Skeletal muscle satellite cell (primary cell): ENCODE data around the gene LUC7L. TPM values are rescaled to one million over a fixed set of nuclear protein-coding genes. Genes with fewer than 3 reads are reported as not detected.

ENCODE experiments used
- H3K27me3 ChIP-seq: 2 replicates; pipeline ENCODE4 v1.7.0; 2013; ENCODE audit warnings: low read length; ENCODE audit not compliant: control insufficient read depth, insufficient read depth
- H3K36me3 ChIP-seq: 2 replicates; pipeline ENCODE4 v1.7.0; 2013; ENCODE audit warnings: mild to moderate bottlenecking, control low read depth, low read length; ENCODE audit not compliant: insufficient read depth
- H3K4me1 ChIP-seq: 2 replicates; pipeline ENCODE4 v1.7.0; 2013; ENCODE audit warnings: low read length; ENCODE audit not compliant: control insufficient read depth, insufficient read depth
- H3K4me2 ChIP-seq: 2 replicates; pipeline ENCODE4 v1.7.0; 2013; ENCODE audit warnings: mild to moderate bottlenecking, low read length
- H3K4me3 ChIP-seq: 2 replicates; pipeline ENCODE4 v1.7.0; 2013; ENCODE audit warnings: low read length
- H3K9ac ChIP-seq: 2 replicates; pipeline ENCODE4 v1.7.0; 2013; ENCODE audit warnings: mild to moderate bottlenecking, low read depth, low read length, moderate library complexity
- H3K9me3 ChIP-seq: replicated peaks from 2 replicates; pipeline ENCODE4 v1.7.0; 2013; ENCODE audit warnings: mild to moderate bottlenecking, control low read depth, low read length
- total RNA-seq: library from RNA; depleted of rRNA; stranded (reverse); fragments of >200 nt; gene quantifications from 2 replicates; pipeline ENCODE4 v1.2.3, GENCODE V29; 2012; rRNA removed

Gene LUC7L, protein sequence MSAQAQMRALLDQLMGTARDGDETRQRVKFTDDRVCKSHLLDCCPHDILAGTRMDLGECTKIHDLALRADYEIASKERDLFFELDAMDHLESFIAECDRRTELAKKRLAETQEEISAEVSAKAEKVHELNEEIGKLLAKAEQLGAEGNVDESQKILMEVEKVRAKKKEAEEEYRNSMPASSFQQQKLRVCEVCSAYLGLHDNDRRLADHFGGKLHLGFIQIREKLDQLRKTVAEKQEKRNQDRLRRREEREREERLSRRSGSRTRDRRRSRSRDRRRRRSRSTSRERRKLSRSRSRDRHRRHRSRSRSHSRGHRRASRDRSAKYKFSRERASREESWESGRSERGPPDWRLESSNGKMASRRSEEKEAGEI
- 32.8 and 34.2 TPM in 2 replicates for total RNA-seq

DNA sequence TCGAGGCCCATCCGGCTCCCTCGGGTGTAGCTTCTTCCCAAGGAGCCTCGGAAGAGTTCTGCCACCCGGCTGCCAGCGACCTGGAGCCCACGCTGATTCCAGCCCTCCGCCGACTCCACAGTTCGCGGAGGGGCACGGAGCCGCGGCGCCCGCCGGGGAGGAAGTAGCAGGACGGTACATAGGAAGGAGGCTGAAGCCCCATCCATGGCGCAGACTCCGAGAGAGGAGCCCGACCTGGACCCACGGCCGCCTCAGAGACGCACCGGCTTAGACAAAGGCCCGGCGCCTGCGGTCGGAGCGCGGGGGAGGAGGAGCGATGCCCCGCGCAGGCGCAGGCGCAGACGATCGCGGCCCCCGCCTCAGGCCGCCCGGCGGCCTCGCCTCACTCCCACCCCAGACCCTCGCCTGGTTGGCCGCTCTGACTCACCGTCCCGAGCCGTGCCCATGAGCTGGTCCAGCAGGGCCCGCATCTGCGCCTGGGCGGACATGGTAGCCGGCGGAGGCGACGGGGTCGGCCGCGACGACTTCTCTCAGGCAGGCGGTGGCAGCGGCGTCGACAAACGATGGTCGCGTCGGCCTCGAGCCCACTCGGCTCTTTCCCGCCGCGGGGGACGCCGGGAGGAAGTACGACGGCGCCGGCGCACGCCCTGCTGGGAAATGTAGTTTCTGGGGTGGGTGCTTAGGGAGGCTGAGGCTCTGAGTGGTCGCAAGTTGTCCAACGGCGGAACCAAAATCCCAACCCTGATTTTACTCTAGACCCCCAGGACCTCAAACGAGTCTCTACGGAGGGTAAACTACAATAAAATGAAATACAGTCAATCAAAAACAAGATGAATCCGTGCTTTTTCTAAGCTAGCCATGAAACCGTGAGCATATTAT lies at the start of gene LUC7L:
TSS of gene LUC7L (minus strand) at position 598 of the 879 bp plus-strand sequence. CDS start at position 488, 110 bp downstream.
- Histone ChIP-seq H3K27me3 (no peaks in the 10 kb centered on the region), H3K36me3 (peaks cover 30% of the 10 kb centered on the region), H3K9me3 (no peaks in the 10 kb centered on the region), H3K4me3 (peak within 1 kb of the TSS; percentile 96), H3K4me2 (peak within 1 kb of the TSS; percentile 90), H3K9ac (peak within 1 kb of the TSS; percentile 99), H3K4me1 (peaks cover 26% of the 10 kb centered on the region)

- H3K4me3 ChIP-seq = no peak overlapping the region
- peaks cover 29% of the 10 kb centered on the region for H3K27me3 ChIP-seq
These were observed 49.7 kb upstream of the LUC7L start for GRCh38 chr16:278863-279366.

DNA sequence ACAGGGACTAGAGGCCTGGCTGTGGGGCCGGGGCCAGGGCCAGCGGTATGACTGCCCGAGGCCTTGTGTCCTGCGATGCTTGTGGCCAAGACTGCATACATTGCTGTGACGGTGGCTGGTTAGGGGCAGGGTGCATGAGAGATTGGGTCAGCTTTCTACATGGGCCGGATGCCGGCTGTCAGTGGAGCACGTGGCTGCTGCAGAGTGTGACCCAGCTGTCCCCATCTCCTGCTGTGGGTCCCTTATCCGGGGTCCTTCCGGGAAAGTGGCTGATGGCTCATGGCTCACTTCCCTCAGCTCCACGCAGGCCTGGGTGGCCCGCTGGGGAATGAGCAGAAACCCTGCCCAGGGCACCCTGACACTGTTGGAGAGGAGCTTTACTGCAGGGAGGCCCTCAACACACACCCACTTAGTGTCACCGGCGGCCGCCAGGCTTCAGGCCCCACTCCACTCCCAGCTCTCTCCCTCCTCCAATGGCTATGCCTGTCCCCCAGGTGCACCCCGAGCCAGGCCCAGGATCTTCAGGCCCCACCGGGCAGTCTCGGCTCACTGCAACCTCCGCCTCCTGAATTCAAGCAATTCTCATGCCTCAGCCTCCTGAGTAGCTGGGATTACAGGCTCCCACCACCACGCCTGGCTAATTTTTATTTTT lies 47.3 kb upstream of the LUC7L start:
- H3K4me3 ChIP-seq = no peak overlapping the region
- no peaks in the 10 kb centered on the region for H3K9me3 ChIP-seq
- H3K36me3 ChIP-seq = no peaks in the 10 kb centered on the region
- H3K4me2 ChIP-seq = no peak overlapping the region
- H3K27me3 ChIP-seq = peaks cover 21% of the 10 kb centered on the region
- peaks cover 4% of the 10 kb centered on the region for H3K4me1 ChIP-seq
- H3K9ac ChIP-seq = no peak overlapping the region

More at GRCh38 chr16:278863-279366, 49.7 kb upstream of the LUC7L start:
- Histone ChIP-seq H3K4me1 (peaks cover 4% of the 10 kb centered on the region), H3K9me3 (no peaks in the 10 kb centered on the region), H3K9ac (no peak overlapping the region), H3K36me3 (no peaks in the 10 kb centered on the region), H3K4me2 (no peak overlapping the region)

DNA sequence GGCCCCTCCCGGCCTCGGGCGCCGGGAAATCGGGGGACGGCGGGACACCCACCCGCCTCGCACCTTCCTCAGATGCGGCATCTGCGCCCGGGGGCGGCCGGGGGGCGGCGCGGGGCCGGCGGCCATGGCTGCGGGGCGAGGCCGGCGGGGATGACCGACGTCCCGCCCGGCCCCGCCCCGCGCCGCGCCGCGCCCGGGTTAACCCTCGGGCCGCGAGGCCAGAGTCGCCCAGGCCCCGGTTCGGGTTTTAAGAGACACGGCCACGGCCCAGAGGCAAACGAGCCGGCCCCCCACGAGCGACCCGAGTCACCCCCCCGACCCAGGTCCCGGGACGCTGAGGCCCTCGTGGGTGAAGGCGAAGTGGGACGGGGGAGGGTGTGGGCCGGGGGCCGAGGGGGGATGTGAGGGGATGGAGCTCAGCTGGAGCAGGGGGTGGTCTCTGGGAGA lies 46.6 kb upstream of the LUC7L start, which contains the start of gene RGS11:
TSS of gene RGS11 (minus strand) at position 159 of the 447 bp plus-strand sequence. CDS start at position 126, 33 bp downstream.
- no peaks in the 10 kb centered on the region for H3K36me3 ChIP-seq
- H3K4me2 ChIP-seq = peak within 1 kb of the TSS; percentile 76
- H3K27me3 ChIP-seq = peaks cover 13% of the 10 kb centered on the region
- H3K9ac ChIP-seq = no peak within 1 kb of the TSS
- H3K4me1 ChIP-seq = peaks cover 4% of the 10 kb centered on the region
- peak within 1 kb of the TSS; percentile 63 for H3K4me3 ChIP-seq
- H3K9me3 ChIP-seq = no peaks in the 10 kb centered on the region

DNA sequence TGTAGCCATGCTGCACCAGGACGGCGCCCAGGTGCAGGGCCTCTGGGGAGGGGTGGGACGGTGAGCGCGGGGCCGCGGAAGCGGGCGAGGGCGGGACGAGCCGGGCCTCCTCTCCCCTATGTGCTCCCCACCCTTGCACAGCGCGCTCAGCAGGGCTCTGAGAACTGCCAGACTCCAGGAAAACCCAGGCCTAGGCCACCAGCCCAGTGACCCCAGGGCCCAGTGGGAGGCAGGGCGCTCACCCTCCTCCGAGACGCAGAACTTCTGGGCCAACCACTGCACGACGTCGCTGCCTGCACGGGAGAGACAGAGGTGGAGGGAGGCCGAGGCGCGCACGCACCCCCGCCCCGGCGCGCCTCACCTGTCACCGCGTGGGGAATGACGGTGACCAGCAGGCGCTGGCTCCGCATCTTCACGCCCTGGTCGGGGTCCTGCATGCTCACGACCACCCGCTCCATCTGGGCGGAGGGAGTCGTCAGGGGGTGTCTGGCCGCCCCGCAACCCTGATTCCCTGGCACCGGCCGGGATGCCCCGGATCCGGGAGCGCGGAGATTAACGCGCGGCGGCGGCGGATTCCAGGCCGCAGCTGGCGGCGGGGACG lies 45.9 kb upstream of the LUC7L start:
- Histone ChIP-seq H3K4me2 (peak overlapping the region; percentile 76), H3K9me3 (no peaks in the 10 kb centered on the region), H3K4me1 (peaks cover 4% of the 10 kb centered on the region), H3K9ac (no peak overlapping the region), H3K36me3 (no peaks in the 10 kb centered on the region), H3K4me3 (peak overlapping the region; percentile 63), H3K27me3 (peaks cover 12% of the 10 kb centered on the region)

GRCh38 chr16:273547-274421 lies 44.5 kb upstream of the LUC7L start:
- H3K9ac ChIP-seq = no peak overlapping the region
- no peak overlapping the region for H3K4me3 ChIP-seq
- H3K27me3 ChIP-seq = peaks cover 16% of the 10 kb centered on the region
- H3K9me3 ChIP-seq = no peaks in the 10 kb centered on the region
- H3K4me1 ChIP-seq = peaks cover 4% of the 10 kb centered on the region
- H3K4me2 ChIP-seq = no peak overlapping the region
- H3K36me3 ChIP-seq = no peaks in the 10 kb centered on the region

DNA sequence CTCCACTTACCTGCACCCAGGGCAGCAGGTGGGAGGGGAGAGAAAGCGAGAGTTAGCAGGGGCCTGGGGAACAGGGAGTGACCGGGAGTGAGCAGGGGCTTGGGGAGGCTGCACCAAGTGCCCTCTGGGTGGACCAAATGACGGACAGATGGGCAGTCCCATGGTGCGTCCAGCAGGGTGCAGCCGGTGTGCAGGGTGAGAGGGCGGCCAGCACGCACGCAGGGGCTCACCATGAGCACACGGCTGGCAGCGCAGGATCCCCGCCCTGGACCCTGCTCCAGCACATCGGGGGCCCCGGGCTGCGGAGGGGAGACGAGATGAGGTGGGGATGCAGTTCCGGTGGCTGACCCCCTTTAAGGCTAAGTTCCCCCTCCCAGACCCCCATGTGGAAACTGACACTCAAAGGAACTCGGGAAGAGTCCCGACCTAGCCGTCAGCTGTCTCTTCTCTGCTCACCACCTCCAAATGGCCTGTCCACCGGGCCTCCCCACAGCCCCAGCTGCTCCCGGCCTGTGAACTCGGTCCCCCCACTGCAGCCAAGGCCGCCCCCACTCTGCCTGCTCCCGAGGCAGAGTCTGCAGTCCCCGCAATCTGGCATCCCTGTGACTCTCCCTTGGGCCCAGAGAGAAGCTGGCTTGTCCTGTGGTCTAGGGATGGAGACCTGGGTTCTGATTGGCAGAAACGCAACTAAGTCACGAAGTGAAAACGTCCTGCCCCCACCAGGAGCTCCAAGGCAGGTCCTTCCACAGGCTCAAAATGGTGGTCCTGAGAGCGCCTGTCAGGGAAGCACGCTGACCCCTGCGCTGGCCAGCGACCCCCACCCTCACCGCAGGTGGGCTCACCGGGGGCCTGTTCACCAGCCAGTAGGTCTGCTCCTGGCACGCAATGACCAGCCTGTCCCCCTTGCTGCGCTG lies 43.6 kb upstream of the LUC7L start:
- no peaks in the 10 kb centered on the region for H3K36me3 ChIP-seq
- peaks cover 19% of the 10 kb centered on the region for H3K27me3 ChIP-seq
- H3K4me3 ChIP-seq = no peak overlapping the region
- no peak overlapping the region for H3K4me2 ChIP-seq
- no peaks in the 10 kb centered on the region for H3K9me3 ChIP-seq
- no peak overlapping the region for H3K9ac ChIP-seq
- peaks cover 4% of the 10 kb centered on the region for H3K4me1 ChIP-seq

DNA sequence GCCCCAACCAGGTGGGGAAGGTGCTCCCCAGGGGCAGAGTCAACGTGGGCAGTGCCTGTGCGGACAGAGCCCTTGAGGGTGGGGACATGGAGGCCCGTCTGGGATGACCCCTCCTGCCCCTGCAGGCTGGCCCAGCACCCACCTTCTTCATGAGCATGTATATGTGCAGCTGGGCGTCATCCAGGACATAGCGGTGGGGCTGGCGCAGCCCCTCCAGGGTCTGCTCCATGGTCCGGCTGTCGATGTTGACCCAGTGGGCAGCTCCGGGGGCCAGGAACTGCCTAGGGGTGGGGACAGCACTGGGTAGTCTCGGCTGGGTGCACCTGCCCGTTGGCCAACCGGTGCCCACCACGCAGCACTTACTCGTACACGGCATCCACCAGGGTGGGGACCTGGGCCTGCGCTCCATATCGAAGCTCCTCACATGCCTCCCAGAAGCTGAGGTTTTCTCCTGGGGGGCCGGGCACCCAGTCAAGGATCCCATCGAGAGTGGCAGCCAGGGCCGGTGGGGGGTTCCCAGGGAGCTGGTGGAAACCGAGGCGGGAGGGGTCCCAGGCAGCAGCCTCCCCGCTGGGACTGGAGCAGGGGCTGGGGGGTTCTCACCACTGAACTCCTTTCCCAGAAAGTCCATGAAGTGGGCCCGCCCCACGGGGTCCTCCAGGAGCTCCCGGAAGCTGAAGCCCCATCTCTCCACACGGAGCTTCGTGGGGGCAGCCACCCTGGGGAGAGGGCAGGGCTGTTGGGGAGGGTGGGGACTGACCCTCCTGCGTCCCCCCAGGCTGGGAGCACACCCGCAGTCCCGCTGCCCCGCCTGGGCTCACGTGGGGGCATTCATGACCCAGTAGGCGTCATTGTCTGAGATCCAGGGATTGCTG lies 41.4 kb upstream of the LUC7L start:
- H3K27me3 ChIP-seq = peaks cover 19% of the 10 kb centered on the region
- no peak overlapping the region for H3K4me3 ChIP-seq
- H3K4me2 ChIP-seq = no peak overlapping the region
- no peak overlapping the region for H3K9ac ChIP-seq
- no peaks in the 10 kb centered on the region for H3K36me3 ChIP-seq
- H3K4me1 ChIP-seq = peaks cover 8% of the 10 kb centered on the region
- no peaks in the 10 kb centered on the region for H3K9me3 ChIP-seq
